Measurements from ENCODE around the gene CLSTN2.

DNA sequence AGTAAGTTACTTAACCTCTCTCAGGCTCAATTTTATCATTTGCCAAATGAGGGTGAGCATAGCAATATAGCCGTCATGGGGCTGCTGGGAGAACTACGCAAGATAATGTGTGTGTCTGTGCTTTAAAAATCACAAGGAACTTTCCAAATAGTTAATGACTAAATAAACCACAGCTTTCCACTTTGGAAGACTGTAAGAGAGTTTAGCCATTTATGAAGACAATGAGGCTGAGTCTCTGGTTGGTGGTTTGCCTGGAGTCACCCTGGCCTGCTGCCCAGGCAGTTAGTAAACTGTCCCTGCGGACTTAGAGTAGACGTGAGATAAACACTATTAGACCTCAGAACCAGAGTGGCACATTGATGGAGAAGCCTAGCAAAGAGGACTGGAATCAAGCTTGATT, 357.7 kb downstream of the CLSTN2 start:
- TF ChIP-seq, protein P1, sequence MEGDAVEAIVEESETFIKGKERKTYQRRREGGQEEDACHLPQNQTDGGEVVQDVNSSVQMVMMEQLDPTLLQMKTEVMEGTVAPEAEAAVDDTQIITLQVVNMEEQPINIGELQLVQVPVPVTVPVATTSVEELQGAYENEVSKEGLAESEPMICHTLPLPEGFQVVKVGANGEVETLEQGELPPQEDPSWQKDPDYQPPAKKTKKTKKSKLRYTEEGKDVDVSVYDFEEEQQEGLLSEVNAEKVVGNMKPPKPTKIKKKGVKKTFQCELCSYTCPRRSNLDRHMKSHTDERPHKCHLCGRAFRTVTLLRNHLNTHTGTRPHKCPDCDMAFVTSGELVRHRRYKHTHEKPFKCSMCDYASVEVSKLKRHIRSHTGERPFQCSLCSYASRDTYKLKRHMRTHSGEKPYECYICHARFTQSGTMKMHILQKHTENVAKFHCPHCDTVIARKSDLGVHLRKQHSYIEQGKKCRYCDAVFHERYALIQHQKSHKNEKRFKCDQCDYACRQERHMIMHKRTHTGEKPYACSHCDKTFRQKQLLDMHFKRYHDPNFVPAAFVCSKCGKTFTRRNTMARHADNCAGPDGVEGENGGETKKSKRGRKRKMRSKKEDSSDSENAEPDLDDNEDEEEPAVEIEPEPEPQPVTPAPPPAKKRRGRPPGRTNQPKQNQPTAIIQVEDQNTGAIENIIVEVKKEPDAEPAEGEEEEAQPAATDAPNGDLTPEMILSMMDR (IDR thresholded peaks at IDR 0.05; ENCODE audit: insufficient read depth, low read depth, low read length): no peak
- TF ChIP-seq EZH2 (IDR thresholded peaks at IDR 0.05; ENCODE audit: insufficient read depth, low read length): no peak
